HFF-Myc (cell line): Measurements from ENCODE around the gene TSSC4.

Source experiments
- DNase-seq: peaks from one replicate; pipeline ENCODE4 v3.0.0-alpha.2; 2011; ENCODE audit warnings: low read depth; ENCODE audit errors: extremely low read depth
- H3K4me3 ChIP-seq: replicated peaks from 2 replicates; pipeline ENCODE4 v1.5.1; 2011; ENCODE audit warnings: low read depth, mild to moderate bottlenecking, control low read depth, low read length
- CTCF ChIP-seq: IDR thresholded peaks from 2 replicates; pipeline ENCODE4 v1.5.1; 2012; ENCODE audit warnings: mild to moderate bottlenecking, low read depth, low read length, control low read depth; ENCODE audit errors: missing control alignments

TSSC4 gene

GRCh38 chr11:2445746-2446551 is 45.4 kb downstream of the TSSC4 start:
- DNase-seq = no peak
- no peak overlapping the region for H3K4me3 ChIP-seq
- no peak for TF ChIP-seq CTCF

- DNase-seq = no peak
- H3K4me3 ChIP-seq = no peak overlapping the region
- TF ChIP-seq CTCF = no peak
Measured at GRCh38 chr11:2446590-2447252, 46.2 kb downstream of the TSSC4 start.

GRCh38 chr11:2447253-2447950 is 46.9 kb downstream of the TSSC4 start:
- no peak for DNase-seq
- no peak for TF ChIP-seq CTCF
- no peak overlapping the region for H3K4me3 ChIP-seq

- no peak overlapping the region for H3K4me3 ChIP-seq
- no peak for DNase-seq
- no peak for TF ChIP-seq CTCF
Measured at GRCh38 chr11:2447951-2448650, 47.6 kb downstream of the TSSC4 start.

GRCh38 chr11:2448661-2449547 is 48.4 kb downstream of the TSSC4 start:
- no peak for DNase-seq
- no peak for TF ChIP-seq CTCF
- no peak overlapping the region for H3K4me3 ChIP-seq
